Colonic mucosa (tissue), 4 donors: ENCODE measurements around the gene HSPB1. TPM values are rescaled to one million over a fixed set of nuclear protein-coding genes. Genes with fewer than 3 reads are reported as not detected.
"Not testable (repeated sequence)": the region's sequence is repeated elsewhere in the genome, so short reads cannot be mapped to it uniquely, and the experiment has no call there.

Experiments used
- DNase-seq: peaks from one replicate; pipeline ENCODE4 v3.0.0-alpha.2; 2020
- H3K27ac ChIP-seq: fragments of 200-600 bp; one replicate; pipeline ENCODE4 v1.8.0; 2021
- H3K27me3 ChIP-seq: fragments of 200-600 bp; one replicate; pipeline ENCODE4 v1.8.0; 2021
- H3K36me3 ChIP-seq: fragments of 200-600 bp; one replicate; pipeline ENCODE4 v1.8.0; 2021
- H3K4me1 ChIP-seq: fragments of 200-600 bp; one replicate; pipeline ENCODE4 v1.8.0; 2021; ENCODE audit warnings: mild to moderate bottlenecking
- H3K4me3 ChIP-seq: fragments of 200-600 bp; one replicate; pipeline ENCODE4 v1.8.0; 2021
- H3K9ac ChIP-seq, 2 donors: one replicate each; pipeline ENCODE4 v1.7.0; 2013; ENCODE audit warnings: control low read depth in 2 of 2, low read depth in 2 of 2, low read length in 2 of 2
- H3K9me3 ChIP-seq: fragments of 200-600 bp; one replicate; pipeline ENCODE4 v1.8.0; 2021
- CTCF ChIP-seq: fragments of 200-600 bp; IDR thresholded peaks from one replicate; pipeline ENCODE4 v1.8.0; 2022; ENCODE audit warnings: antibody characterized with exemption, mild to moderate bottlenecking
- intact Hi-C: fragments of 100-400 bp; cut with DNase I; formaldehyde crosslinking; loops from one replicate; pipeline ENCODE4 v1.14.1; 2022
- total RNA-seq, 2 donors: library from RNA; stranded (reverse); fragmentation: NEBNext Ultra II Directional in 1 of 2; extraction: Animal tissue kit (Norgen Biotek cat#: 25700) in 1 of 2; gene quantifications; one replicate each; pipeline ENCODE4 v1.2.1, GENCODE V29; 2021
- donor health status: healthy.
- donor health status: DM: no; HTN: no; CAD: no.
- donor health status: DM: no; HTN: no; CAD: no.

HSPB1 gene
- total RNA-seq, 2 donors from 2014 or later = 539 to 844 TPM

- H3K27ac ChIP-seq = no peak overlapping the region
- no peaks in the 10 kb centered on the region for H3K36me3 ChIP-seq
- intact Hi-C loops = no loop called here
- no peaks in the 10 kb centered on the region for H3K4me1 ChIP-seq
- peak overlapping the region; percentile 42 for H3K4me3 ChIP-seq
- H3K9ac ChIP-seq = peak overlapping the region in 1 of 2 donors; percentile 12
- H3K9me3 ChIP-seq = no peaks in the 10 kb centered on the region
- H3K27me3 ChIP-seq = peaks cover 23% of the 10 kb centered on the region
- no peak for TF ChIP-seq CTCF
- DNase-seq = no peak
These were observed 19.9 kb upstream of the HSPB1 start for GRCh38 chr7:76282344-76283253.

DNA sequence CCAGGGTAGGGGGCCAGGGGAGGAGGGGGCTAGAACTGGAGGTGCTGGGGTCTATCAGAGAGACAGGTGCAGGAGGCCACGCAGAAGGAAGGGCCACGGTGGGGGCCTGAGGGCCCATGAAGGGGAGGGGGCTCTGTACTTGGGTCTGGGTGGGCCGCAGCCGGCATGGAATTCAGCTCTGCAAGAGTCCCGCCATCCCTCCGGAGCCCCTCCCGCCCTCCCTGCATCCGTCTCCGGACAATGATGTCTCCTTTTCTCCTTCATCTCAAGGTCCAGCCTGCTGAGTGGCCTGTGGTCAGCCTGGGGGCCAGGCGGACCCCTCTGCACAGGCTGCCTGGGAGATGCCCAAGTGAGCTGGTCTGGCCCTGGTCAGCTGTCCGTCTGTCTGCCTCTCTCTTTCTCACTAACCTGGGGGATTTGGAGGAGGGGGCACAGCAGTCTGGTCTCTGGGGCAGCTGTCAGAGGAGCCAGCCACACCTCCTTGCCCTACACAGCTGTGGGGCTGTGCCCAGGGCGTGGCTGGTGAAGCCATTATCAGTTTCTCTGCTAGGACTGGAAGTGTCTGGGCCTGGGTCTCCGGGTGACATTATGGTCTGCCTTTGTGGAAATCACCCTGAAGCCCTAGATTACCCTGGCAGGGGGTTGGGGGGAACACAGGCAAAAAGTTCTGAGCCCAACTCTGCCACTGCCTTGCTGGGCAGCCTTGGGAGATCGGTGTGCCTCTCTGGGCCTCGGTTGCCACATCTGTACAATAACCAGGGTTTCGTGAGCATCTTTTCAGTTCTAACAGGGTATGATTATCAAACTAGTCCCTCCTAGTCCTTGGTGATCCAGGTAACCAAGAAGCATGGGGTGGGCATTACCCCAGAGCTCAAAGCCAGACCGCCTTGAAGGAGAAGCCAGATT is 19.0 kb upstream of the HSPB1 start:
- Histone ChIP-seq H3K9ac (no peak overlapping the region), H3K27me3 (peaks cover 23% of the 10 kb centered on the region), H3K4me3 (no peak overlapping the region), H3K27ac (no peak overlapping the region), H3K4me1 (no peaks in the 10 kb centered on the region), H3K9me3 (no peaks in the 10 kb centered on the region), H3K36me3 (no peaks in the 10 kb centered on the region)
- no peak for DNase-seq
- intact Hi-C loops = no loop called here
- TF ChIP-seq CTCF = no peak

GRCh38 chr7:76285604-76286374 is 16.7 kb upstream of the HSPB1 start:
- Histone ChIP-seq H3K4me1 (no peaks in the 10 kb centered on the region), H3K27me3 (peaks cover 16% of the 10 kb centered on the region), H3K36me3 (no peaks in the 10 kb centered on the region), H3K27ac (no peak overlapping the region), H3K9ac (no peak overlapping the region), H3K9me3 (no peaks in the 10 kb centered on the region), H3K4me3 (no peak overlapping the region)
- TF ChIP-seq CTCF = no peak
- DNase-seq = no peak
- intact Hi-C loops = no loop called here

DNA sequence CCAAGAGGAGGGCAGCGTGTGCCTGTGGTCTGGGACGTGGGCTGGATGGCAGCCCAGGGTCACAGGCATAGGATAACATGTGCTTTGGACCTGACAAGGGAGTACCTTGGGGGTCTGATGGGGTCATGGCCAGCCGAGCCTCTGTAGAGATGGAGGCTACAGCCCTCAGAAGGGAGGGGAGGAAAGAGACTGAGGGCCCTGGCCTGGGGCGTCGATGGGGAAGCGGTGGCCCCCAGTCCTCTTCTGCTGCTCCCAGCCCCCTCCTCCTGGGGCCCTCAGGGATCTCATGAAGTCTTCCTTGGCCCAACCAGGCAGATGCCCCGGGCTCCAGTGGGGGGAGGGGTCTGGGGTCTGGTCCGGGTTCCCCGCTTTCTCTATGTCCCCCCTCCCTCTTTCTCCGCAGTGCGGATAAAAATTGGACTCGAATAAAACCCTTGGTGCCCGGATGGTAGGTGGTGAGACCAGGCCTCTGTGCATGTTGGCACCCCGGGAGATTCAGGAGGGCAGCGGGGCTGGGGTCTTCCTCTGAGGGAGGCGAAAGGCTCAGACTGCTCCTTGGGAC is 15.6 kb upstream of the HSPB1 start:
- Histone ChIP-seq H3K9me3 (no peaks in the 10 kb centered on the region), H3K36me3 (no peaks in the 10 kb centered on the region), H3K27me3 (peaks cover 16% of the 10 kb centered on the region), H3K9ac (no peak overlapping the region), H3K4me3 (no peak overlapping the region), H3K4me1 (peaks cover 4% of the 10 kb centered on the region), H3K27ac (no peak overlapping the region)
- DNase-seq = no peak
- TF ChIP-seq CTCF = no peak
- intact Hi-C loops = no loop called here

- not testable (repeated sequence) for H3K9me3 ChIP-seq
- intact Hi-C loops = loop anchor here (2.0 kb wide), 1 partner anchor 20 kb away; no protein-coding TSS in a partner anchor
- H3K9ac ChIP-seq = peak overlapping the region in 1 of 2 donors; percentile 8
These were observed 11.6 kb upstream of the HSPB1 start for GRCh38 chr7:76290847-76291350.

More at GRCh38 chr7:76290847-76291350, 11.6 kb upstream of the HSPB1 start:
- H3K4me1 ChIP-seq = peaks cover 22% of the 10 kb centered on the region
- not testable (repeated sequence) for H3K4me3 ChIP-seq, H3K36me3 ChIP-seq, DNase-seq, H3K27me3 ChIP-seq
- H3K27ac ChIP-seq = peak overlapping the region; percentile 92
